Smooth muscle cell (in vitro differentiated cells): ENCODE data around the gene CENPO. TPM values are rescaled to one million over a fixed set of nuclear protein-coding genes. Genes with fewer than 3 reads are reported as not detected.
A peak's percentile ranks its signal among the peaks of the same experiment; 100 is the strongest.

Experiments used
- DNase-seq: peaks from one replicate; lab custom pipeline; 2025; ENCODE audit not compliant: unreplicated experiment; lab: John Stamatoyannopoulos, UW
- H2AFZ ChIP-seq: fragments of 200-600 bp; sonication (generic); 2 replicates; pipeline ENCODE4 v1.6.0; 2016; ENCODE audit warnings: antibody characterized with exemption, low read depth, mild to moderate bottlenecking
- H3F3A ChIP-seq: fragments of 200-600 bp; sonication (generic); 2 replicates; pipeline ENCODE4 v1.6.0; 2017; ENCODE audit warnings: antibody characterized with exemption, low read depth
- H3K27ac ChIP-seq: fragments of 200-600 bp; sonication (generic); 2 replicates; pipeline ENCODE4 v1.5.1; 2016; ENCODE audit warnings: low read depth, mild to moderate bottlenecking
- H3K27me3 ChIP-seq: fragments of 200-600 bp; sonication (generic); 2 replicates; pipeline ENCODE4 v1.6.1; 2016; ENCODE audit warnings: low read depth, mild to moderate bottlenecking
- H3K36me3 ChIP-seq: fragments of 200-600 bp; sonication (generic); 2 replicates; pipeline ENCODE4 v1.5.1; 2016; ENCODE audit warnings: low read depth
- H3K4me1 ChIP-seq: fragments of 200-600 bp; sonication (generic); 2 replicates; pipeline ENCODE4 v1.5.1; 2016; ENCODE audit warnings: low read depth
- H3K4me2 ChIP-seq: fragments of 200-600 bp; sonication (generic); 2 replicates; pipeline ENCODE4 v1.6.0; 2016; ENCODE audit warnings: mild to moderate bottlenecking
- H3K4me3 ChIP-seq: fragments of 200-600 bp; sonication (generic); 2 replicates; pipeline ENCODE4 v1.5.1; 2016; ENCODE audit warnings: mild to moderate bottlenecking
- H3K79me2 ChIP-seq: fragments of 200-600 bp; sonication (generic); 2 replicates; pipeline ENCODE4 v1.6.0; 2016; ENCODE audit warnings: low read depth, mild to moderate bottlenecking
- H3K9ac ChIP-seq: fragments of 200-600 bp; sonication (generic); 2 replicates; pipeline ENCODE4 v1.6.0; 2016; ENCODE audit warnings: low read depth
- H3K9me3 ChIP-seq: fragments of 200-600 bp; sonication (generic); replicated peaks from 2 replicates; pipeline ENCODE4 v1.5.1; 2016; ENCODE audit warnings: low read depth
- H4K20me1 ChIP-seq: fragments of 200-600 bp; sonication (generic); 2 replicates; pipeline ENCODE4 v1.6.0; 2016; ENCODE audit warnings: low read depth
- CTCF ChIP-seq: fragments of 200-600 bp; sonication (generic); IDR thresholded peaks from 2 replicates; pipeline ENCODE4 v1.5.1; 2017; ENCODE audit warnings: borderline replicate concordance, mild to moderate bottlenecking, antibody characterized with exemption; ENCODE audit not compliant: insufficient read depth, poor library complexity, severe bottlenecking
- WGBS: methylation state at CpG from one replicate; pipeline ENCODE4 v1.1.7; 2016; ENCODE audit warnings: low lambda C conversion rate; 5-methylcytosine and 5-hydroxymethylcytosine counted together
- polyA plus RNA-seq: library from polyadenylated mRNA; unstranded; fragments of >200 nt; fragmentation: Nextera tagmentation; extraction: Ambion mirVana; gene quantifications from 2 replicates; pipeline ENCODE4 v1.2.1, GENCODE V29; 2016
- total RNA-seq: library from RNA; depleted of rRNA; stranded (reverse); fragments of >200 nt; gene quantifications from 2 replicates; pipeline ENCODE4 v1.2.3, GENCODE V29; 2014

CENPO gene
- total and polyA plus RNA-seq, 2 experiments from 2014 or later: 14.1 to 15.3 TPM

- H3K27ac ChIP-seq: no peak overlapping the region
- 90% methylated on average over 6 of the region's 6 CpGs for WGBS
Measured at GRCh38 chr2:24785671-24786321, 7.4 kb upstream of the CENPO start.

GRCh38 chr2:24787532-24787931, 5.7 kb upstream of the CENPO start:
- peaks cover 6% of the 10 kb centered on the region for H3K4me1 ChIP-seq
- H3K36me3 ChIP-seq: no peaks in the 10 kb centered on the region
- H4K20me1 ChIP-seq: no peaks in the 10 kb centered on the region
- DNase-seq: no peak
- no peaks in the 10 kb centered on the region for H3K9me3 ChIP-seq
- no peak for TF ChIP-seq CTCF
- H3K4me3 ChIP-seq: no peak overlapping the region
- WGBS: 92% methylated on average over 2 of the region's 2 CpGs
- peaks cover 3% of the 10 kb centered on the region for H3F3A ChIP-seq
- no peak overlapping the region for H3K4me2 ChIP-seq
- no peaks in the 10 kb centered on the region for H3K79me2 ChIP-seq
- H3K27ac ChIP-seq: no peak overlapping the region
- H2AFZ ChIP-seq: no peak overlapping the region
- no peak overlapping the region for H3K9ac ChIP-seq
- no peaks in the 10 kb centered on the region for H3K27me3 ChIP-seq

More at GRCh38 chr2:24785671-24786321, 7.4 kb upstream of the CENPO start:
- Histone ChIP-seq H3K4me2 (no peak overlapping the region), H4K20me1 (no peaks in the 10 kb centered on the region), H3K27me3 (no peaks in the 10 kb centered on the region), H3K4me3 (no peak overlapping the region), H3K79me2 (no peaks in the 10 kb centered on the region), H3K9ac (no peak overlapping the region), H3K9me3 (no peaks in the 10 kb centered on the region), H3K36me3 (no peaks in the 10 kb centered on the region), H2AFZ (no peak overlapping the region), H3F3A (no peaks in the 10 kb centered on the region), H3K4me1 (no peaks in the 10 kb centered on the region)
- no peak for TF ChIP-seq CTCF
- no peak for DNase-seq

DNA sequence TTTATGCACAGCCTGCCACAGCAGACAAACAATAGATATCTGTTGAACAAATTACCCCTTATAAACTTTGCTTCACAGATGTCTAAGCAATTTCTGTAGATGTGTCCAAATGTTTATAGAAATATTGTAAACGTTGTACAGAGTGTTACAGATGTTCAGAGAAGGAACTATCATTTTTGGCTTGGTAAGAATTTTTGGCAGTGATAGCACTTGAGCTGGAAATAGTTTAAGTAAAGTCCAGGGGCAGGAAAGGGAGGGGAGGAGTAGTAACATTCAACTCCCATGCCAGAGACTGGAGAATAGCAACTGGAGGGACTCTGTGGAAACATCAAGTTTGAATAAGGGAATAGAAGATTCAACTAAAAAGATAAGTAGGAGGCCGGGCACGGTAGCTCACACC, 4.4 kb upstream of the CENPO start:
- Histone ChIP-seq H3K9me3 (no peaks in the 10 kb centered on the region), H3K9ac (no peak overlapping the region), H3F3A (peaks cover 4% of the 10 kb centered on the region), H3K79me2 (peaks cover under 1% of the 10 kb centered on the region), H3K4me3 (no peak overlapping the region), H3K4me2 (no peak overlapping the region), H3K27me3 (no peaks in the 10 kb centered on the region), H4K20me1 (no peaks in the 10 kb centered on the region), H3K27ac (no peak overlapping the region), H3K36me3 (no peaks in the 10 kb centered on the region), H2AFZ (no peak overlapping the region), H3K4me1 (peaks cover 7% of the 10 kb centered on the region)
- 96% methylated on average over 3 of the region's 3 CpGs for WGBS
- no peak for TF ChIP-seq CTCF
- DNase-seq: no peak

DNA sequence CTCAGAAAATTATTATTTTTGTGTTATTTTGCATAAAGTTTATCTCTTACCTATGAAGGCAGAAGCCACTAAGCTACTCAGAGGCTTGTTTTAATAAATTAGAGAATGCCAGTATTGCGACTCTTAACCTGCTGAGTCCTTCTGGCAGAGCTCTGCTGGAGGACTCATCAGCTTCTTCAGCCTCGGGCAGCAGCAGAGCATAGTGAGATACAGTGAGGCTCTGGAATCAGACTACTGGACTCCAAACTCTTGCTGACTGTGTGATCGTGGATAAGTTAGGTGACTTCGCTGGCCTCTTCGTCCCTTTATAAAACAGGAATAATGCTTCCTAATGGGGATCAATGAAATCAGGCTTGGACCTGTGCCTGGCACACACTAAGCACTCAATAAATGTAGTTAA, 1.8 kb upstream of the CENPO start:
- Histone ChIP-seq H2AFZ (no peak overlapping the region), H4K20me1 (no peaks in the 10 kb centered on the region), H3K9me3 (no peaks in the 10 kb centered on the region), H3K27me3 (no peaks in the 10 kb centered on the region), H3K4me3 (no peak overlapping the region), H3K4me2 (peak overlapping the region; percentile 91), H3K27ac (no peak overlapping the region), H3K79me2 (peaks cover 27% of the 10 kb centered on the region), H3K9ac (no peak overlapping the region), H3K4me1 (peaks cover 20% of the 10 kb centered on the region), H3F3A (peaks cover 4% of the 10 kb centered on the region), H3K36me3 (no peaks in the 10 kb centered on the region)
- WGBS: 87% methylated on average over 5 of the region's 5 CpGs
- TF ChIP-seq CTCF: no peak
- no peak for DNase-seq
